ENCODE results near the gene CHAT.

- TF ChIP-seq MYC (IDR thresholded peaks at IDR 0.05; ENCODE audit: low read depth, low read length) (no peak), CTCF (IDR thresholded peaks at IDR 0.05; ENCODE audit: extremely low read depth in 1 of 2, insufficient read depth in 1 of 2, low read depth in 1 of 2, low read length in 2 of 2) (no peak), POLR2AphosphoS5 (IDR thresholded peaks at IDR 0.05; ENCODE audit: insufficient read depth, low read depth, low read length) (no peak), JUN (IDR thresholded peaks at IDR 0.05; ENCODE audit: borderline replicate concordance, insufficient read depth, insufficient read length, low read depth) (no peak), POLR2A (IDR thresholded peaks at IDR 0.05; ENCODE audit: low read depth, low read length) (no peak), FOS (IDR thresholded peaks at IDR 0.05; ENCODE audit: borderline replicate concordance, insufficient read depth, low read length) (no peak), EZH2 (IDR thresholded peaks at IDR 0.05; ENCODE audit: borderline replicate concordance, low read depth, low read length, severe bottlenecking) (no peak), GATA2 (IDR thresholded peaks at IDR 0.05; ENCODE audit: insufficient read depth, insufficient read length, low read depth, low read length) (no peak), MAX (IDR thresholded peaks at IDR 0.05; ENCODE audit: insufficient read depth, insufficient read length) (no peak)
These were observed 3.8 kb upstream of the CHAT start, which contains the start of gene SLC18A3 for GRCh38 chr10:49610114-49610457.
